Neural progenitor cell (in vitro differentiated cells): ENCODE data around the gene ACYP2.

Source experiments
- EZH2 ChIP-seq: fragments of 200-600 bp; sonication (generic); IDR thresholded peaks from 2 replicates; pipeline ENCODE4 v1.6.1; 2017; ENCODE audit warnings: antibody characterized with exemption, mild to moderate bottlenecking, moderate library complexity
- TF ChIP-seq, protein P1 (sequence below): fragments of 200-600 bp; sonication (generic); IDR thresholded peaks from 2 replicates; pipeline ENCODE4 v1.5.1; 2017; ENCODE audit warnings: antibody characterized with exemption, mild to moderate bottlenecking

DNA sequence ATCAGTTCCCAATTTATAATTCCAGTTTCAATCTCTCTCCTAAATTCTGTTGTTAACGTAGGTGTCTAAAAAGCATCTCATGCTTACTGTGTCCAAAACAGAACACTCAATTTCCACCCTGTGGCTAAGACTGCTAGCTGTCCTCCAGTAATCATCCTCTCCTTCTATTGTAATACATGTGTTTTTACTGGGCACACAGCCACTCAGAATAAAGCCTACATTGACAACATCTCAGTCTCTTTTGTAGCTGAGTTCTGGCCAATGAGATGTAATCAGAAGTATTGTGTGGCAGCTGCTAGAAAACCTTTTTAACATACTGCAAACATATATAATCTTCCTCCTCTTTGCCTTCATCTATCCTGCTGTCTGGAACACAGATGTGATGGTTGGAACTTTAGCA is 170.0 kb downstream of the ACYP2 start:
- TF ChIP-seq, protein P1, sequence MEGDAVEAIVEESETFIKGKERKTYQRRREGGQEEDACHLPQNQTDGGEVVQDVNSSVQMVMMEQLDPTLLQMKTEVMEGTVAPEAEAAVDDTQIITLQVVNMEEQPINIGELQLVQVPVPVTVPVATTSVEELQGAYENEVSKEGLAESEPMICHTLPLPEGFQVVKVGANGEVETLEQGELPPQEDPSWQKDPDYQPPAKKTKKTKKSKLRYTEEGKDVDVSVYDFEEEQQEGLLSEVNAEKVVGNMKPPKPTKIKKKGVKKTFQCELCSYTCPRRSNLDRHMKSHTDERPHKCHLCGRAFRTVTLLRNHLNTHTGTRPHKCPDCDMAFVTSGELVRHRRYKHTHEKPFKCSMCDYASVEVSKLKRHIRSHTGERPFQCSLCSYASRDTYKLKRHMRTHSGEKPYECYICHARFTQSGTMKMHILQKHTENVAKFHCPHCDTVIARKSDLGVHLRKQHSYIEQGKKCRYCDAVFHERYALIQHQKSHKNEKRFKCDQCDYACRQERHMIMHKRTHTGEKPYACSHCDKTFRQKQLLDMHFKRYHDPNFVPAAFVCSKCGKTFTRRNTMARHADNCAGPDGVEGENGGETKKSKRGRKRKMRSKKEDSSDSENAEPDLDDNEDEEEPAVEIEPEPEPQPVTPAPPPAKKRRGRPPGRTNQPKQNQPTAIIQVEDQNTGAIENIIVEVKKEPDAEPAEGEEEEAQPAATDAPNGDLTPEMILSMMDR = no peak
- no peak for TF ChIP-seq EZH2
